ENCODE results near the gene DCXR.

Gene DCXR

DNA sequence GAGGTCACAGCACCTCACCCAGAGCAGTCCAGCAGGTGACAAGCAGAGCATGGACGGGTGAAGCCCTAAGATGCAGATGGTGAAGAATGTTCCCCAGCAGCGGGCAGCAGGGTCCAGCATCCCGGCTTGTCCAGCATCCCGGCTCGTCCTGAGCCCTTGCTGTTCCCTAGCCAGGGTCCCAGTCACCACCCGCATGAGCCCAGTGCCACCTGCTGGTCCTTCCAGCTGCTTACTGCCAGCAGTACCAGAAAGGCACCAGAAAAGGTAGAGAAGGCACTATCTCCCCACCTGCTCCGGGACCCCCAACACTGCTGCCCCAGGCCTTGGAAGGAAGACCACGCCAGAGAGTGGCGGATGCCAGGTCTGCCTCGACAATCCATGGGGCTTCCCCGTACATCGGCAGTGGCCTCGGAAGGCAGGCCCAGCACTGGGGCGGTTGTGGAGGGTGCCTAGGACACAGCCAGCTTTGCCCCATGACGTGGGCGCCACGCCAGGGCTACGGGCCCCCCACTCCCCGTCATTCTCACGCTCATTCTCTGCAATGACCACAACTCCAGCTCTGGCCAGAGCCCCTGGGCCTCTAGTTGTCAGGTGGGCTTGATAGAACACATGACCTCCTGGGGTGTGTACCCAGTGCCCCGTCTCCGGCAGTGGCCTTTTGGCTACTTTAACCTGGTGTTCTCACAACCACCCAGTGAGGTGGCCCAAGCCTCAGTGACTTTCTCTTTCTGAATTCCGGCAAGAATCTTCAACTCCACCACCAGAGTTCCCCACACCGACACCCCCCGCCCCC lies 16.2 kb downstream of the DCXR start:
- peak; percentile 62 for DNase-seq

DNA sequence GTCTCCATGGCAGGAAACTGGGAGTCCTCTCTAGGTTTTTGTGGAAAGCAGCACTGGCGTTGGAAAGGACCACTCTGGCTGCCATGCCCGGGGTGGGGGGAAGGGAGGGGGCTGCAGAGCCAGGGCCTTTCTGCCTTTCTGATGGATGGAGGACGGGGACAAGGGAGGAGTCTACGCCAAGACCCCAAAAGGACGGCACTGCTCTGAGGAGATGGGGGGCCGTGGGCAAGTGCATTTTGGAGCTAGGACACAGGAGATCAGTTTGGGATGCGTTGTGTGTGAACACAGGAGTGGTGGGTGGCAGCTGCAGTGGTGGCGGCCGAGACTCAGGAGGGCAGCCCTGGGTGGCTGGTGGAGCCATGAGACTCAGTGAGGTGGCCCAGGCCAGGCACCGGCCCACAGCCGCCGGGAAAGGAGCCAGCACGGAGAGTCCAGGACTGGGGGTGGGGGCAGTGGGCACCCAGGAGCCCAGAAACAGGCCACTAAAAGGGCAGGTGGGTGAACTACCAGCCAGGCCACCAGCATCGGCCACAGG lies 16.9 kb downstream of the DCXR start:
- DNase-seq: no peak

DNA sequence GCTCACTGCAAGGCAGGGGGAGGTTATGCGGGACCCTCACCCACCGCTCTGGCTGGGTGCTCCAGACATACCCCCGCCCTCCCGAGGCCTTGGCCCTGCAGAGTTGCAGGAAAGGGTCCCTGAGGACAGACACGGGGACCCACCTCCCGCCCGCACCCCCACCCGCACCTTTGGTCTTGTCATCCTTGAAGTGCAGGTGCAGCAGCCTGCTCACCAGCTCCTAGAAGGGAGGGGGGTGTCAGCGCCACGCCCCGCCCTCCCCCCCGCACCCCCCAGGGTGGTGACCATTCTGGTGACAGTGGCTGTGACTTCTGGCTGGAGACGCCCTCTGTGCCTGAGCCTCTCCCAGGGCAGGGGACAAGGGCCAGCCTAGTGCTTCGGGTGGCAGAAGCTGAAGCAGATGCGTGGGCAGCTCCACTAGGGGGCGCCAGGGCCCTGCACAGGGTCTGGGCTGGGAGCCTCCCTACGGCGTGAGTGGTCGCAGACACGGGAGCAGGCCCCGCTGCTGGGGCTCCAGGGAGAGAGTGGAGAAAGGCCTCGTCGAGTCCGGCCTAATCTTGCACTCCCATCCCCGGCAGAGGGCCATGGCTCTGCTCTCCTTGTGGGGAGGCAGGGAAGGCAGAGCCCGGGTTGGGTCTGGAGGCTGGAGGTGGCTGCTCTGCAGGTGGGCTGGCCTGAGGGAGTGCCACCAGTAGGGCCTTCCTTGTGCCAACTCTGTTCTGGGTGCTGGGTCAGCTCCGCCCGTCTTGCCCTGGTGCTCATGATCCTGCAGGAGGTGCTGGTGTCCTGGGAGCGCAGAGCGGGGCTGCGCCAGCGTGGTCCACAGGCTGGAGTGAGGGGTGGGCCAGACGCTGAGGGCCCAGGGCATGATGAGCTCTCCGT lies 17.6 kb downstream of the DCXR start:
- DNase-seq: peak; percentile 32

DNA sequence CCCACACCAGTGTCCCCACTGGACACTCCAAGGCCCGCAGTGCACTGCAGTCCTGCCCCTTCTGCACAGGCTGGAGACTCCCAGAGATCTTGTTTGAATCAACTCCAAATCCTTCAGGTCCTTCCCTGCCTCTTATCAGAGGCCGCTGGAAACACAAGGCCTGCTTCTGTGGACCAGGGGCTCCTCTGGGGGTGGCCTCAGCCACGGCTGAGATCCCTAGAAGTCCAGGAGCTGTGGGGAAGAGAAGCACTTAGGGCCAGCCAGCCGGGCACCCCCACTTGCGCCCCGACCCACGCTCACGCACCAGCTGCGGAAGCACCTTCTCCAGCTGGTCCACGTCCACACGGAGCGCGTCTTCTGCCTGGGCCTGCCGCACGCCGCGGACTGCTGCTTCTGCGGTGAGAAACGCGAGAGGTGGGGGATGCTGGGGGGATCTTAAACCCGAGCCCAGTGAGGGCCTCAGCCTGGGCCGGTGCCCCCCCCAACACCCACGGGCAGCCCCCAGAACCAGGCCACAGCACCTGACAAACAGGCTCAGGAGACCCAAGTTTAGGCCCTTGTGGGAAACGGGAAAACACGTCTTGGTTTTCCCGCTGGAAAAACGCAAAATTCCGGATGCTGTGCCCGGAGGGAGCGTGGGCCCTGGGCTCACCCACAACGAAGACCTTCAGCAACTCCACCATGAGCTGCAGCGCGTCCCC lies 18.4 kb downstream of the DCXR start:
- DNase-seq: no peak

DNA sequence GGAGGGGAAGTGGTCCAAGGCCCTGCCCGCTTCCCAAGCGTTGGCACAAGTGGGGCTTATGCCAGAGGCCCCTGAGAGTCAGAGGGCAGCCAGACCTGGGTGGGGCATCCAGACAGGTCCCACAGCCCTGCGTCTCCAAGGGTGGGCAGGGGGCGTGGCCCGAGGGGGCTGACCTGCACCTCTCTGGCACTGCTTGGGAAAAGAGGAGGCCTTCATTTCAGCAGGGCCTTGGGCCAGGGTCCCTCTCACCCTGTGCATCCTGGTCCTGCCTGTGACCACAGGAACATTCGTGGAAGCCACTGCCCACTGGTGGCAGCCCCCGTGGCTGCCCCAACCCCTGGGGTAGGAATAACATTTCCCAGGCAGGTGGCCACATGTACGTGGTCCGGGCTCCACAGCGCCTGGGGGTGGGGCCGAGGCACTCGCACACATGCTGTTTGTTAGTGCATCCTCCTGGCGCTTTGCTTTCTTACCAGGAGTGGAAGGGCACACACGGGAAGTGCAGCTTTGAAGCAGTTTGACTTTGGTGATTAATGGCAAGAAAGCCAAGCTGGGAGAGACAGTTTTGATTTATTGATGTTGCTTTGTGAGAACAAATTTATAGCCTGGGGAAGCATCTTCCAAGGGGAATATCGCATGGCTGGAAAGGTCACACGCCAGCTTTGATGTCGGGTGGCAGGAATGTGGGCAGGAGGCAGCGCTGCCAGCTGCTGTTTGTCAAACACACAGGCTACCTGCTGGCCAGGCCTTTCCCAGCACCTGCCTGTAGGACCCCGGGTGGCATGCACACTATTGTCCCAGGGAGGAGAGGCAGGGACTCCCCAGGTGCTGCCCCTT lies 19.1 kb downstream of the DCXR start:
- no peak for DNase-seq

DNA sequence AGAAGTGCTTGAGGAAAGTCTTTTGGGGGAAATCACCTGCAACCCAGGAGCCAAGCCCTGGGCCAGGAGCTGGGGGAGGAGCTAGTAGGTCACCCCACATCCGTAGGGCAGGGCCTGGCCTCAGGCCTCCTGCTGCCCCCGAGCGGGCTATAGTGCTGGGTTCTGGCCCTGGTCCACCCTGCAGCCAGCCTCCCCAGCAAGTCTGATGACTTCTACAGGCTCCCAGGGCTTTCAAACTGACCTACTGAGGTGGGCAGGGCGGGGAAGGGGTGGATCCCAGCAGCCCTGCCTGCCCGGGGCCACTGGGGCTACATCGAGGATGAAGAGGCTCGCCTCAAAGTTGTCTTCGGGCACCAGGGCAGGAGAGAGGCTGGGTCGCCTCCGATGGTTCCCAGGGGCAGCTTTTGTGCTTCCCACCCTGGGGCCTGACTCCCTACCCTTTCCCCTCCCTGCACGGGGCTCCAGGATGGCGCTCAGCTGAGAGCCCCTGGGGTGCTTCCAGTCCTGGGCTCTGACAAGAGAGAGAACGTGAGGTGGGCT lies 19.8 kb downstream of the DCXR start:
- DNase-seq: no peak

DNA sequence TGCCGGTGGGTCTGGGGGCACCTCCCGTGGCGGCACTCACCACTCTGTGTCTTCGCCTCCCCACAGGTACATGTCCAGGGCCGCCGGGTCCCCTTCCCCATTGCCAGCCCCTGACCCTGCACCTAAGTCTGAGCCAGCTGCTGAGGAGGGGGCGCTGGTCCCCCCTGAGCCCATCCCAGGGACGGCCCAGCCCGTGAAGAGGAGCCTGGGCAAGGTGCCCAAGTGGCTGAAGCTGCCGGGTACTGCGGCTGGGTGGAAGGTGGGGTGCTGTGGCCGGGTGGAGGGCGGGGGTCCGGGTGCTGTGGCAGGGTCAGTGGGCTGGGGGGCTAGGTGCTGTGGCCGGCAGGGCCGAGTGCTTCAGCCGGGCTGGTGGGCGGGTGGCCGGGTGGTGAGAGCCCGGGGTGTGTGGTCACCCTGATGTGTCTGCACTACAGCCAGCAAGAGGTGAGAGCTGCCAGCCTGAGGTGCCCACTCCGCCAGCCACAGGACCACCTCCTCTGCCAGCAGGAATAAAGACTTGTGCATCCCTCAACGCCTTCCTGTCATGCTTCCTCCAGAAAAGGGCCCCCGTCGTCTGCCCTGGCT lies 20.5 kb downstream of the DCXR start:
- DNase-seq: no peak

DNA sequence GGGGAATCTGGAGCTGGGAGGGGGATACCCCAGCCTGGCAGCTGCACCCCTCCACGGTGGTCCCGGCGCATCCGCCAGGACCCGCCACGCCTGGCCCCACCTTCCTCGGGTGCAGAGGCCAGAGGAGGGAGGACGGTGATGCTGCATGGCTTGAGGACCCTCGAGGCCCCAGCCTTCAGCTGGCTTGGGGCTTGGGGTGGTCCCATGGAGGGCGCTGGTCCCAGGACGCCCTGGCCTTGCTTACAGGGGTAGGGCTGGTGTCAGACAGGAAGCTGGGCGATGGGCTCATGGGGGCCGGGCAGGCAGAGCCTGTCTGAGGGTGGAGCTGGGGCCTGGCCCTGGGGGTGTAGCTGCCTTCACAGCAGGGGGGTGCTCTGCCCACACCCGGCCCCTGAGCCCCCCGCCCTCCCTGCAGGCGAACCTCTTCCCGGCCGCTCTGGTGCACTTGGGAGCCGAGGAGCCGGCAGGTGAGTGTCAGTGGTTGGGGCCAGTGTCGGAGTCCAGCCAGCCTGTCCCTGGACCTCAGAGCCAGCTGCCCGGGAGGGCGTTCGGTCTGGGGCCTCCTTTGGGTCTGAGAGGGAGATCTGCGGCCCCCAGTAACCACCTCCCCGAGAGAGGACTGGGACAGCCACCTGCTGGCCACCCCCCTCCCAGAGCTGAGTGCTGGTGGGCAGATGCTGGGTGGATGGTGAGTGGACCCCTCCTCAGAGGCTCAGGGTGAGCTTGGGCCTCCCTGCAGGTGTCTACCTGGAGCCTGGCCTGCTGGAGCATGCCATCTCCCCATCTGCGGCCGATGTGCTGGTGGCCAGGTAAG lies 21.2 kb downstream of the DCXR start:
- DNase-seq: no peak

DNA sequence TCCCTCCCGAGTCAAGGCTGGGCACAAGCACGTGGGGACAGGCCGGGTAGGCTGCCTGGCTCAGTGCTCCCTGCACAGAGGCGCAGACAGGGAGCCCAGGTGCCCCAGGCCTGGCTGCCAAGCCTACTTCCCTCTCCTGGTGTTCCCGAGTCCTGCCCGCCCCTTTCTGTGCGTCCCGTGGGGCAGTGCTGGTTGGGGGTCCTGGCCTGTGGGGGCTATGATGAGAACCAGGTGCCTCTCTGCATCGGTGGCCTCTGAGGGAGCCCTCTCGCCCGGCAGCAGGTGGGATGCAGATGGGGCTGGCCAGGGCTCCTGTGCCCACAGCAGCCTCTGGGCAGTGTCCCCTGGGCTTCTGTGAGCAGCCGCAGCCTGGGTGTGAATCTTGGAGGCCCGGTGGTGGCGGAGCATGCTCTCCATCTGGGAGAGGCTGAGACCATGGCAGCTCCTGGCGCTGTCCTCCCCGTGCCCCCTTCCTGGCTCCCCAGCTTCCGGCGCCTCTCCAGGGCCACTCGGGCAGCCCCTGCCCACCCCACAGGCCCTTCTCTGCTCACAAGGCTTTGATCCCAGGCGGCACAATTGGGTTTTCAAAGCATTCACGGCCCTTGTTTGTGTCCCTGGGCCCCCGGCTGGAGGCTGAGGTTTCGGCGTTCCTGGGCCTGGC lies 22.1 kb downstream of the DCXR start:
- no peak for DNase-seq

DNA sequence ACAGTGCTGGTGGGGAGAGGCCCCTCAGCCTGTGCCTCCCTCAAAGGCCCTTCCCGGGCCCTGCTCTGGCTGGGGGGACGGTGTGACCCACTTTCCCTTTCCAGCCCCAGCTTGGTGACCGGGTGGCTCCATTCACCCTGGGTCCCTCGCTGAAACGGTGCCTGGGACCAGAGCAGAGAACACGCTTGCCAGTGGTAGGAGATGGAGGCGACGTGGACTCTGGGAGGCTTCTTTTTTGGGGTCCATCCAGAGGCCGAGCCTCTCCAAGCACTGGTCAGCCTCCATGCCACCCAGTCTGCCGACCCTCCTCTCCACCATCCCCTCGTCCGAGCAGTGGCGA lies 22.6 kb downstream of the DCXR start:
- no peak for DNase-seq

DNA sequence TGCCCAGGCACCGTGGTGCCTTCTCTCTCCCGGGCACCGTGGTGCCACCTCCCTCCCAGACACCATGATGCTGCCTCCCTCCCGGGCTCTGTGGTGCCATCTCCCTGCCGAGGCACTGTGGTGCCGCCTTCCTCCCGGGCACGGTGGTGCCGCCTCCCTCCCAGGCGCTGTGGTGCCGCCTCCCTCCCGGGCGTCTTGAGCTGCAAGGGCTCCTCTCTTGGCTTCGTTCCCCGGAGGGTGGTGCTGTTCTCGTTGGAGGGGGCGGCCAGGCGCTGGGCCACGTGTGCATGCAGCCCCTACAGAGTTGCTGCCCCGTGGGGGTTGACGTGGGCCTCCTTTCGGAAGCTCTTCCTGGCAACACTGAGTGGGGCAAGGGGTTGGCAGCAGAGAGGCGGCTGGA lies 23.1 kb downstream of the DCXR start:
- DNase-seq: no peak

DNA sequence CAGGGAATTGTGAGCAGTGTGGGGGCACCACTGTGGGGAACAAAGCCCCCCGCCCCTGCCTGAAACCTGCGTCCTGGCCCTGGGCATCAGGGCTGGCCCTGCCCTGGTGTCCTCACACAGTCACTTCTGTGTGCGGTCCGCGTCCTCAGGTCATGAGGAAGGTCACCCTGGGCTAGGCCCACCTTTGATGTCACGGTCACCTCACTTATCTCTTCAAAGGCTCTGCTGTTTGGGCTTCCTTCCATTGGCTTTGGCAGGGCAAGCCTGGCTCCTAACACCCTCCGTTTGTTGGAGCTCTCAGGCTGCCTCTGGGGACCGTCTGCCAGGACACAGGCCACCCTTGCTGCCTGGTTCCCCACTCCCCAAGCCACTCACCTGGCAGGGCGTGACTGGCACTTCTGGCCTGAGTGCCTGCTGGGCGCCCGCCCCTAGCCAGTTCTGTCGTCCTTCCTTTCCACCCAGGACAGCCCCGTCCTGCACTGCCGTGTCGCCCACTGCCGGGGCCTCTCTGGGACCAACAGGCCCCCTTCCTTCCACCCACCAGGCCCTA lies 23.6 kb downstream of the DCXR start:
- no peak for DNase-seq

DNA sequence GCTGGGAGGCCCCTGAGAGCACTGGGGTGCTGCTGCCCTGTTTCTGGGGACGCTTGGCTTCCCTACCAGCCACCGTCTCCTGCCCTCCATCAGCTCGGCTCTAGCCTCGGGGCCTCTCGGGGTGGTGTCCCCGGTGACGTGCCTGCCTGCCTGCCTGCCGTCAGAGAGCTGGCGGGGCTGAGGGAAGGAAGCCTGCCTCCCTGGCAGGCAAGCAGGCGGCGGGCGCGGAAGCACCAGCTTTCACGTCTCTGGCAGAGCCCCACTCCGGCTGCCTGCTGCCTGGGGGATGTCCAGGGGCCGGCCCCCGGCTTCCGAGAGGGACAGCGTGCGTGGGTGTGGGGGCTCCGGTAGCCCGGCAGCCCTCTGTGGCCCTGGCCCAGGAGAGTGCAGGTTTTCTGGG lies 24.2 kb downstream of the DCXR start:
- DNase-seq: no peak

DNA sequence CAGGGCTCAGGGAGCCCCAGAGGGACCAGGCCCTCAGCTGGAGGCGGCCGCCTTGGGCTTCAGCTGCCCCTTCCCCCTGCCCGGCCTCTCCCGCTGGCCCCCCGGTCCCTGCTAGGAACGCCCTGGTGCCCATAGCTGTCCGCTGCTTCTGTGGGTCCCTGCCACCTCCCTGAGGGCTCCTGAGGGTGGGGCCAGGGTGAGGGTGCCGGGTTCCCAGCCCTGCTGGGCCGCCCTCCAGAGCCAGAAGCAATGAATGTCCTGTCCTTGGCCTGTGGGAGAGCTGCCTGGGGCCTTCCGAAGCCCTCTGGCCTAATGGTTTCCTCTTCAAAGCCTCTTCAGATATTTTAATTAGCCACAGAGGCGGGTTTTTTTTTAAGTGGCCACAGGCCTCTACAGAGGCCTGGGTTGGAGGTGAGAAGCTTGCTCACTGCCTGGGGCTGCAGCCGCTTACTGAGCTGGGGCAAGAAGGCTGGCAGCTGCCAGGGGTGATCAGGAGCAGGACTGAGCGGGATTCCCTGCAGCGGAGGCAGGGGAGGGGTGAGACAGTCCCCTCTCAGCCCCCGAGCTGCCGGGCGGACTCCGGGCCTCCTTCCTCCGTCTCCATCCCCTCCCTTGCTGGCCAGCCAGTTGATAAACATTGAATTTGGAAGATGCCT lies 24.7 kb downstream of the DCXR start:
- no peak for DNase-seq

DNA sequence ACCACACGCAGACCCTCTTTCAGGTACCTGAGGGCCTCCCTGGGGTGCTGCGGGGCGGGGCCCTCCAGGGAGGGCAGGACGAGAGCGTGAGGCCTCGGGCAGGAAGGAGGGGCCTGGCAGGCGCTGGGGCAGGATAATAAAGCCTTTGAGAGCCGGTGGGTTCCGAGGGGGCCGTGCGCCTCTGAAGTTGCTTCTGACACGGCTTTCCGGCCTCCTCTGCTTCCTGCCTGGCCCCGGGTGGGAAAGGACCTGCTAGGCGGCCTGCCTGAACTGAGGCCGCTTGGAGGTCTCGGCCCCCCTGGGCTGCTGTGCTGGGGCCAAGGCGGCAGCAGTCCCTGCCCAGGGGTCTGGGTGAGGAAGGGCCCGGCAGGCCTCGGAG lies 25.2 kb downstream of the DCXR start:
- DNase-seq: no peak

DNA sequence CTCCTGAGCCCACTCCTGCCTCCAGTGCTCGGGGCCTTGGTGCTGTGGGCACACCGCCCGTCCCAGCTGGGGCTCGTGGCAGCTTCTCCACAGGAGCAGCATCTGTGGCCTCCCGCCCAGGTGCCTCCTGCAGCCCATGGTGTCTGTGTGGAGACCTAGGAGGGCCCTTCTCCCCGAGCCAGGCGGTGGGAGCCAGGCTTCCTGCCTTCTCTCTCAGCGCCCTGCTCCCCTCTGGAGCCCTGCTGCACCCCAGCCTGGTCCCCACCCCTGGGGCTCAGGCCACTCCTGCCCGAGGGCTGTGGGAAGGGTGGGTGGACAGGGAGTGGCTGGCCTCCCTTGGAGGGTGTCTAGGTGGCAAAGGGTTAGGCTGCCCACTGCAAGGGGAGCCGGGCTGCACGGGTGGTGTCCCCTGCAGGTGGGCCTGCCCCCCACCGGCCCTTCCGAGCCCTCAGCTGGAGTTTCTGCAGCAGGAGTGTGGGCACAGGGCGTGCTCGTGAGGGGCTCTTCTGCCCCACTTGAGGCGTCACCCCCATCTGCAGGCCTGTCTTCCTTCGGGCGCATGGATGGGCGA lies 25.8 kb downstream of the DCXR start:
- DNase-seq: no peak

DNA sequence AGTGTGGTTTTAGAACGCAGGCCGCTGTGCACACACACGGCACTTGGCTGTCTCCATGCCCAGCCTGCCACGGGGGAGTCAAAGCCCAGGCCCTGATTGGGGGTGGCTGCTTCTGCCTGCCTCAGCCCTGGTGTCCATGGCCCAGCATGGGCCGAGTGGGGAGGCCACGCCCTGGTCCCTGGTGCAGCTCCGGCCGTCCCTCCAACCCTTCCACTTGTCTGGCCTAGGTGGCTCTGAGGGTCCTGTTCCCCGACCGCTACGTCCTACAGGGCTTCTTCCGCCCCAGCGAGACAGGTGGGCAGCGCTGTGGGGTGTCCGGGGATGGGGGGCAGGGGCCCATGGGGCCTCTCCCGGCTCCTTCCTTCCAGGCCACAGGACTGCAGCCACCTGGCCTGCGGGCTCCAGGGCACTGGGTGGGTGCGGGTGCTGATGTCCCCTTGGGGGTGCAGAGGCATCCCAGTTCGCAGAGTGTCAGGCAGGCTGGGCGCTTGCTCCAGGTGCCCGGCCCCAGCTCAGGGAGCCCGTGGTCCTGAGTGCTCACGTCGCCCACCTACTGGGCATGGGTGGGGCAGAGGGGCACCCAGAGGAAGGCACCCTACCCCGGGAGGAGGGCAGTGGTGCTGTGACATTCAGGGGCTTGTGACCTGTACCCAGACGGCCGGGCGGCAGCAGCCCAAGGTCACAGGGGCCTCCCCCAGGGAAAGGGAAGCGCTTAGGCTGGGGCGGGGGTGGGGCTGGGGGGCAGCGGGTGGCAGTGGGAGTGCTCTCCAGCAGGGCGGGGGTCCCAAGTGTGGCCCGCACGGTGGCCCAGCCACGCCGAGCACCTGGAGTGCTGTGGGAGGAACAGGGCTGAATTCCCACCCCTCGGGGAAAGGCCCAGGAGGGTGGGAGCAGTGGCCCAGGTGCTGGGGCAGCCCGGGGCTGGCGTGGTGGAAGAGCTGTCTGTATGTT lies 26.6 kb downstream of the DCXR start:
- no peak for DNase-seq

DNA sequence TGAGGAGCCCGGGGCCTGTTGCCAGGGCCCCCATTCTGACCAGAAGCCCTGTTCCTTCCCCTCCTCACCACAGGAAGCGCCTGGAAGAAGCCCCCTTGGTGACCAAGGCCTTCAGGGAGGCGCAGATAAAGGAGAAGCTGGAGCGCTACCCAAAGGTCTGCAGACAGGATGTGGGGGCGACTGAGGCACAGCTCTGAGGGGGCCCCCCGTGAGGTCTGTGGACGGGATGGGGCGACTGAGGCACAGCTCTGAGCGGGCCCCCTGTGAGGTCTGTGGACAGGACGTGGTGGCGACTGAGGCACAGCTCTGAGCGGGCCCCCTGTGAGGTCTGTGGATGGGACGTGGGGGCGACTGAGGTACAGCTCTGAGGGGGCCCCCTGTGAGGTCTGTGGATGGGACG lies 28.1 kb downstream of the DCXR start:
- no peak for DNase-seq
